ENCODE measurements around the gene ACKR3.

Gene ACKR3

GRCh38 chr2:236587861-236588815 is 18.5 kb downstream of the ACKR3 start:
- peak; percentile 1 for DNase-seq

DNA sequence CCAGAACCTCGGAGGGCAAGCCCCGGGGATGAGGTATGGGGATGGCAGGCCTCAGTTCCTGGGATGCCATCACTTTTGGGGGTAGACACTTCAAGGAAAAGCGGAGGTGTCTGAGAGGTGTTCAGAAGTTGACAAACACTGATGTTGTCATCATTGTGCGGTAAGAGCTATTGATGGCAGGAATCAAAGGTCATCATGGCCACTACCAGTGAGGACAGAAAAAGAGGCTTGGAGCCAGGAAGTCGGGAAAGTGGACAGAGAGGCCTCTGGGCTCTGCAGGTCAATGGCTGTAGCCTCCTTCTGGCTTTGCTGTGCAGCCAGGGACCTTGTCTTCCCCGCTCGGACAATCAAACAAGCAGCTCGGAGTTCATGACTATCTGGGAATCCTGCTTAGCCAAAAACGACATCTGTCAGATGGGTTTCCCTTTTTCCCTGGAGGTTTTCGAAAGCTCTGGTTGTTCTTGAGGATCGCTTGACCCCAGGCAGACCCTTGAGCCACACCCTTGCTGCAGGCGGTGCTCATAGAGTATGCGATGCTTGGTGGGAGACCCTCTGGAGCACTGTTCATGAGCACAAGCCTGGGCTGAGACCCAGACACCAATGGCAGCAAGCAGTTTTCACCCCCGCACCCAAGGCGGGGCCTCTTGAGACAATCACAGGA is 19.4 kb downstream of the ACKR3 start:
- DNase-seq, result peak; percentile 23

GRCh38 chr2:236590846-236591245 is 21.2 kb downstream of the ACKR3 start:
- DNase-seq, result peak; percentile 1

- DNase-seq, result peak; percentile 15
Observed at GRCh38 chr2:236592821-236593220, 23.2 kb downstream of the ACKR3 start.

GRCh38 chr2:236593531-236593930 is 23.9 kb downstream of the ACKR3 start:
- peak; percentile 1 for DNase-seq

DNA sequence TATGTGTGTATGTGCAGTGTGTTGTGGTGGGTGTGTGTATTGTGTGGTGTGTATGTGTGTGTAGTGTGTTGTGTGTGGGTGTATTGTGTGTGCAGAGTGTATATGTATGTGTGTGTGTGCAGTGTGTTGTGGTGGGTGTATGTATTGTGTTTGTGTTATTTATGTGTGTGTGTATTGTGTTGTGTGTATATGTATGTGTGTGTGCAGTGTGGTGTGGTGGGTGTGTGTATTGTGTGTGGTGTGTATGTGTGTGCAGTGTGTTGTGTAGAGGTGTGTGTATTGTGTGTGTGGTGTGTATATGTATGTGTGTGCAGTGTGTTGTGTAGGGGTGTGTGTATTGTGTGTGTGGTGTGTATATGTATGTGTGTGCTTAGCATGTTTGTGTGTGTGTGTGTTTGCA is 24.3 kb downstream of the ACKR3 start:
- peak; percentile 18 for DNase-seq

DNA sequence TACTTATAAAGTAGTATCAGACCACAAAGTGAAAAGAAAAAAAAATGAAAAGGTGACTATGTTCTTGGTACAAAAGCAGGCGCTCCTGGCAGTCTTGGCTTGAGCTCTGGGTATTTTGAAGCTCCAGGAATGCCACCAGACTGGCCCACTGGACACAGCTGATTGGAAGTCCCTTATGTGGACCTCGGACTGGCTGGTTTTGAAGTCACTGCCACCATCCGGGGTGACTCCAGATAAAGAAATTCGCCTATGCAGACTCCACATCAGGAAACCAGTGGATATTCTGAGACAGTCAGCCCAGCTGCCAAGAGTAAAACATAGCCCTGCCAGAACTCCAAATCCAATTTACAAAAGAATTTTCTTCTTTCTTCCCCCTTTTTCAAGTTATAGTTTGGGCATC is 28.0 kb downstream of the ACKR3 start:
- DNase-seq, result no peak

DNA sequence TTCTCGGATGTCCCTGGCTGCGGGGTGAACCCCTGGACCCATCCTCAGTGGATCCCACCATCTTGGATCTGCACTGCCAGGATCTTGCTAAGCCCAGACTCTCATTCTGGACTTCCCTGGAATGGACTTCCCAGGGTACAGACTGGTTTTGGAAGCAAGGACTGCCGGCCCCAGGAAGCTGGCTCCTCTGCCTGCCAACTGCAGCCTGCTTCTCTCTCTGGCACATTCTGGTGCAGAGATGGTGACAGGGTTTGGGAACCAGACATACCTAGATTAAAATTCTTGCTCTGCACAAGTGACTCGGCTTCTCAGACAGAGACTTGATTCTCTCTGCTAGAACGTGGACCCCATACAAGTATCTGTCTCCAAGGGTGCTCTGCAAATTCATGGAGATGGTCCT is 29.4 kb downstream of the ACKR3 start:
- DNase-seq, result no peak

- DNase-seq, result no peak
Observed at GRCh38 chr2:236600158-236600557, 30.5 kb downstream of the ACKR3 start.

DNA sequence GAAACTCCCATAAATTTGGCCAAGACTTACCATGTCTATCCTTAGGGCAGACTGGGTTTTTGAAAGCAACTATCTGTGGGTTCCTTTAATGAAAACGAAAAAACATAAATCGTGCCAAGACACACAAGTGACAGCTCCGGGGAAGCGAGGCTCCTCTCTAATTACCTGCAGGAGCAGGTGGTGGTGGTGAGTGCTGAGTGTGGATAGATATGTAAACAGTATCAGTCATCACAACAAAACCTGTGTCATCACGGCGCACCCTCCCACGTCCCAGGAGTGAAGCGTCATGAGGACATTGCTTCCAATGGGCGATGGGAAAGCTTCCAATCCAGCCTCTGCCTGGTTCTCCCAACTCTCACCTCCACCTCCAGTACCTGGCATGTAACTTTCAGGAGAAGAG is 31.3 kb downstream of the ACKR3 start:
- no peak for DNase-seq

GRCh38 chr2:236601316-236602202 is 31.9 kb downstream of the ACKR3 start:
- DNase-seq, result no peak

DNA sequence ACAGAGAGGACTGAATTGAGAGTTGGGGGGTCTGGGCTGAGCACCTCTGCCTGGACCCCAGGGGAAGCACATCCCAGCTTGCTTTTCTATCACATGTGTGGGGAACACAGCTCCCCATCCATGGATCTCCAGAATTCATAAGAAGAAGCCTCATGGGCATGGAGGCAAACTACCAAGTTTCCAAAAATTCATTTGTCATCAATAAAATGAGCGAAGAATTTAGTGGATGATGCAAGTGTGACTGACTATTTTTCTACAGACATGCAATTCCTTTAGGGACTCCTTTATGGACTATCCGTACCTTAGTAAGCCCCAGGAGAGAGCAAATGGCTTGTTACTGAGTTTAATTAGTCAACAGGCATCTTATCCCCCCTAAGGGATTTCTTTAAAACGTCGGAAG is 33.1 kb downstream of the ACKR3 start:
- no peak for DNase-seq

- no peak for DNase-seq
Observed at GRCh38 chr2:236603361-236604015, 33.9 kb downstream of the ACKR3 start.

- DNase-seq, result no peak
Observed at GRCh38 chr2:236604575-236605344, 35.1 kb downstream of the ACKR3 start.

DNA sequence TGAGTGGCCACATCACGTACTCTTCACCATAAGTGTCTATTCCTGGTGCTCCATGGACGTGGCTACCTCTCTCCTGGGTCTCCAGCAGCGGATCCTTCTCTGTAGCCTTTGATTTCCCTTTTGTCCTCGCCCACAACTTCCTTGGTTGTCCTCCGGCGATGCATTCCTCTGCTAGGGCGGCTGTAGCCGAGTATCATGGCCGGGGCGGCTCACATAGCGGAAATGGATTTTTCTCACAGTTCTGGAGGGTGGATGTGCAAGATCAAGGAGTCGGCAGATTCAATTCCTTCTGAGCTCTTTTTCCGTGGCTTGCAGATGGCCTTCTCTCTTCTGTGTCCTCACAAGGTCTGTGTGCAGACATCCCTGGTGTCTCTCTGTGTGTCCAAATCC is 35.7 kb downstream of the ACKR3 start:
- DNase-seq, result no peak

- DNase-seq, result no peak
Observed at GRCh38 chr2:236606023-236606422, 36.4 kb downstream of the ACKR3 start.

DNA sequence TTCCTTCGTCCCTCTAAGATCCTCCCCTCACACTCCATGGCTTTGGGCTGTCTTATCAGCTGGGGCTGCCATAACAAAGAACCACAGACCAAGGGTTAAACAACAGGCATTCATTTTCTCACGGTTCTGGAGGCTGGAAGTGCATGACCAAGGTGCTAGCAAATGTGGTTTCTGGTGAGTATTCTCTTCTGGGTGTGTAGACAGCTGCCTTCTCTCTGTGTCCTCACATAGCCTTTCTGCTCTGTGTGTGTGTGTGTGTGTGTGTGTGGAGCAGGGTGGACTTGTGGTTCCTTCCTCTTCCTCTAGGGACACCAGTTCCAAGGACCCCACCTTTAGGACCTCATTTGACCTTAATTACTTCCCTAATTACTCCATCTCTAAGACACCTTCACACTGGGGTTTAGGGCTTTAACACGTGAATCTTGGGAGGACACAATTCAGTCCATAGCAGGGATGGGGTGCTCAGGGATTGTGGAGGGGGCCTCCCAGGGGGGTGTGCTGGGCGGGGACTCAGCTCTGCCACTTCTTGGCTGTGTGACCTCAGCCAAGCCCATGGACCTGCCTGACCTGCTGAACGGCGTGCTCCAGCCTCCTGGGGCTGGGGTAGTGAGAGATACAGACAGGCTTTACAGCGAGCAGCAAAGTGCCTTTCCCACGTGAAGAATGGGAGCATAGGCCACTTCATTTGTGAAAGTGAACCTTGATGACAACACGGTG is 38.0 kb downstream of the ACKR3 start:
- DNase-seq, result no peak

- no peak for DNase-seq
Observed at GRCh38 chr2:236608188-236608525, 38.5 kb downstream of the ACKR3 start.

- DNase-seq, result no peak
Observed at GRCh38 chr2:236608710-236609109, 39.1 kb downstream of the ACKR3 start.

GRCh38 chr2:236610991-236611821 is 41.6 kb downstream of the ACKR3 start:
- DNase-seq, result no peak

All from left hindlimb (tissue), 1 donor.